Sigmoid colon (tissue), 4 donors: Measurements from ENCODE around the gene FBXO42.

Experiments used
- POLR2AphosphoS5 ChIP-seq, 4 donors: sonication (generic); formaldehyde crosslinking; IDR thresholded peaks; one replicate each; pipeline ENCODE4 v1.6.1; 2017; ENCODE audit warnings: antibody characterized with exemption in 4 of 4
- TF ChIP-seq, protein P1 (sequence below), 4 experiments: fragments of 450-650 bp in 3 of 4; fragments of 200-600 bp in 1 of 4; IDR thresholded peaks; one replicate each; pipeline ENCODE4 v1.5.1; 2016 to 2019; ENCODE audit warnings: antibody characterized with exemption in 4 of 4, mild to moderate bottlenecking in 3 of 4, moderate library complexity in 2 of 4

GRCh38 chr1:16374266-16374665 is 22.0 kb upstream of the FBXO42 start:
- TF ChIP-seq, protein P1, sequence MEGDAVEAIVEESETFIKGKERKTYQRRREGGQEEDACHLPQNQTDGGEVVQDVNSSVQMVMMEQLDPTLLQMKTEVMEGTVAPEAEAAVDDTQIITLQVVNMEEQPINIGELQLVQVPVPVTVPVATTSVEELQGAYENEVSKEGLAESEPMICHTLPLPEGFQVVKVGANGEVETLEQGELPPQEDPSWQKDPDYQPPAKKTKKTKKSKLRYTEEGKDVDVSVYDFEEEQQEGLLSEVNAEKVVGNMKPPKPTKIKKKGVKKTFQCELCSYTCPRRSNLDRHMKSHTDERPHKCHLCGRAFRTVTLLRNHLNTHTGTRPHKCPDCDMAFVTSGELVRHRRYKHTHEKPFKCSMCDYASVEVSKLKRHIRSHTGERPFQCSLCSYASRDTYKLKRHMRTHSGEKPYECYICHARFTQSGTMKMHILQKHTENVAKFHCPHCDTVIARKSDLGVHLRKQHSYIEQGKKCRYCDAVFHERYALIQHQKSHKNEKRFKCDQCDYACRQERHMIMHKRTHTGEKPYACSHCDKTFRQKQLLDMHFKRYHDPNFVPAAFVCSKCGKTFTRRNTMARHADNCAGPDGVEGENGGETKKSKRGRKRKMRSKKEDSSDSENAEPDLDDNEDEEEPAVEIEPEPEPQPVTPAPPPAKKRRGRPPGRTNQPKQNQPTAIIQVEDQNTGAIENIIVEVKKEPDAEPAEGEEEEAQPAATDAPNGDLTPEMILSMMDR (IDR thresholded peaks at IDR 0.05), result no peak
- no peak for TF ChIP-seq POLR2AphosphoS5 (IDR thresholded peaks at IDR 0.05)
